Left hindlimb (tissue), 1 donor: ENCODE results near the gene CCDC82.

Experiments used
- DNase-seq: peaks from one replicate; pipeline ENCODE4 v3.0.0-alpha.2; 2018

Gene CCDC82

DNA sequence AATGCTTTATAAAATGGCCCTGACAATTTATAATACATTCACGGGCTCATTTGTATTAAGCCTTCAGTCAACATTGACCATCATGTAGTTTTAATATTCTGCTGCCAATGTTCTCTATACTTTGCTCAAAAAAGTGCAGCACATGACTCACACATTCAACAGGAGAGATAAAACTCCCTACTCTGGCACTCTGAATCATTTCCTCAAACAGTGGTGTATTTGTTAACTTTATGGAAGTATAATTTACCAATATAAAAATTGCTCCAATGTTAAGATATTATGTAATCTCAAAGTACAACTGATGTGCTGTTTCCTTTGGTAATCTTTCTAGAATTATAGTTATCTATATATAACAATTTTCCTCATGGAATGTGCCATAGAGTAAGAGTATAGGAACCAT lies 86.6 kb downstream of the CCDC82 start:
- no peak for DNase-seq
